CD8-positive, alpha-beta memory T cell (primary cell): Measurements from ENCODE around the gene PCDHGC5. TPM values are rescaled to one million over a fixed set of nuclear protein-coding genes. Genes with fewer than 3 reads are reported as not detected.

Experiments
- CTCF ChIA-PET: fragments of 350-600 bp; sonication (Branson Sonifier 250); formaldehyde crosslinking; loops from one replicate; lab custom pipeline; 2021; ENCODE audit warnings: antibody characterized with exemption; lab: Charles Lee
- POLR2A ChIA-PET: fragments of 350-600 bp; sonication (Branson Sonifier 250); formaldehyde crosslinking; loops from one replicate; lab custom pipeline; 2021; ENCODE audit warnings: antibody characterized with exemption; lab: Charles Lee
- DNase-seq, 5 donors: peaks; one replicate each; pipeline versions ENCODE4 v3.0.0 to v3.0.0-alpha.2; 2020 to 2022; ENCODE audit warnings: mixed read lengths in 1 of 5
- H3K27ac ChIP-seq: one replicate; pipeline ENCODE4 v1.7.0; 2013; ENCODE audit warnings: low read depth, mild to moderate bottlenecking, low read length, moderate library complexity
- H3K27me3 ChIP-seq: 2 replicates; pipeline ENCODE4 v1.7.0; 2013; ENCODE audit warnings: low read length, mild to moderate bottlenecking; ENCODE audit not compliant: insufficient read depth, poor library complexity, severe bottlenecking
- H3K36me3 ChIP-seq: 2 replicates; pipeline ENCODE4 v1.7.0; 2013; ENCODE audit warnings: mild to moderate bottlenecking, low read length, moderate library complexity; ENCODE audit not compliant: insufficient read depth
- H3K4me1 ChIP-seq: 2 replicates; pipeline ENCODE4 v1.7.0; 2013; ENCODE audit warnings: mild to moderate bottlenecking, low read length, moderate library complexity; ENCODE audit not compliant: insufficient read depth
- H3K4me3 ChIP-seq: 2 replicates; pipeline ENCODE4 v1.7.0; 2013; ENCODE audit warnings: mild to moderate bottlenecking, low read length
- H3K9me3 ChIP-seq: 2 replicates; pipeline ENCODE4 v1.7.0; 2013; ENCODE audit warnings: mild to moderate bottlenecking, low read length
- H3K27ac Mint-ChIP-seq, 8 donors: one replicate each; pipeline ENCODE4 v1.8.0; 2020 to 2021; ENCODE audit warnings: mixed read lengths in 8 of 8, mild to moderate bottlenecking in 6 of 8, inconsistent platforms in 3 of 8, moderate library complexity in 3 of 8
- H3K27me3 Mint-ChIP-seq, 2 donors: one replicate each; pipeline ENCODE4 v1.8.0; 2020 to 2021; ENCODE audit warnings: mixed read lengths in 2 of 2, mild to moderate bottlenecking in 1 of 2, moderate library complexity in 1 of 2
- H3K36me3 Mint-ChIP-seq, 3 donors: one replicate each; pipeline ENCODE4 v1.8.0; 2020 to 2021; ENCODE audit warnings: mixed read lengths in 3 of 3, inconsistent platforms in 1 of 3, mild to moderate bottlenecking in 1 of 3
- H3K4me1 Mint-ChIP-seq, 3 donors: one replicate each; pipeline ENCODE4 v1.8.0; 2020 to 2021; ENCODE audit warnings: mixed read lengths in 3 of 3, inconsistent platforms in 1 of 3, mild to moderate bottlenecking in 1 of 3
- H3K4me3 Mint-ChIP-seq, 7 donors: one replicate each; pipeline ENCODE4 v1.8.0; 2020 to 2021; ENCODE audit warnings: mixed read lengths in 7 of 7, mild to moderate bottlenecking in 6 of 7, moderate library complexity in 4 of 7, inconsistent platforms in 2 of 7
- H3K9me3 Mint-ChIP-seq, 5 donors: one replicate each; pipeline ENCODE4 v1.8.0; 2020 to 2022; ENCODE audit warnings: mixed read lengths in 5 of 5, mild to moderate bottlenecking in 3 of 5, moderate library complexity in 2 of 5, inconsistent platforms in 1 of 5
- polyA plus RNA-seq: library from polyadenylated mRNA; unstranded; fragments of 300-500 nt; fragmentation: Illumina TruSeq; gene quantifications from one replicate; pipeline ENCODE4 v1.2.3, GENCODE V29; 2021
- total RNA-seq, 2 experiments: library from RNA; stranded (reverse); gene quantifications; one replicate each; pipeline ENCODE4 v1.2.3, GENCODE V29; 2021

The PCDHGC5 gene
- total and polyA plus RNA-seq, 3 experiments from 2014 or later = not detected

- POLR2A ChIA-PET = interaction anchor here (0.5 kb wide), 1 partner anchor 1471 kb away, joined by 3 read pairs; no protein-coding TSS in a partner anchor
- peaks cover 21 to 30% (median 22%) of the 10 kb centered on the region in 3 donors for H3K4me1 Mint-ChIP-seq
Observed at GRCh38 chr5:141477044-141477575, 11.8 kb upstream of the PCDHGC5 start.

GRCh38 chr5:141477815-141478214, 11.1 kb upstream of the PCDHGC5 start:
- no peaks in the 10 kb centered on the region for H3K36me3 Mint-ChIP-seq
- H3K27me3 Mint-ChIP-seq = peaks cover 36 to 77% of the 10 kb centered on the region in 2 donors
- no peak overlapping the region for H3K27ac Mint-ChIP-seq
- Histone ChIP-seq H3K4me3 (no peak overlapping the region), H3K4me1 (peaks cover 11% of the 10 kb centered on the region), H3K9me3 (no peaks in the 10 kb centered on the region), H3K27ac (no peak overlapping the region), H3K27me3 (peaks cover 23% of the 10 kb centered on the region), H3K36me3 (no peaks in the 10 kb centered on the region)
- DNase-seq = no peak
- peaks cover 0 to 4% (median 0%) of the 10 kb centered on the region in 5 donors for H3K9me3 Mint-ChIP-seq
- ChIA-PET CTCF (no interaction called here), POLR2A (no interaction called here)
- H3K4me3 Mint-ChIP-seq = peak overlapping the region in 2 of 7 donors; percentile 12 to 76
- peaks cover 21 to 30% (median 22%) of the 10 kb centered on the region in 3 donors for H3K4me1 Mint-ChIP-seq

More at GRCh38 chr5:141477044-141477575, 11.8 kb upstream of the PCDHGC5 start:
- H3K27me3 Mint-ChIP-seq = peaks cover 29 to 71% of the 10 kb centered on the region in 2 donors
- peak overlapping the region in 1 of 8 donors; percentile 64 for H3K27ac Mint-ChIP-seq
- no peak for DNase-seq
- H3K9me3 Mint-ChIP-seq = peaks cover 0 to 4% (median 0%) of the 10 kb centered on the region in 5 donors
- no peaks in the 10 kb centered on the region for H3K36me3 Mint-ChIP-seq
- peaks cover 23% of the 10 kb centered on the region for H3K27me3 ChIP-seq
- no peak overlapping the region for H3K27ac ChIP-seq
- peaks cover 11% of the 10 kb centered on the region for H3K4me1 ChIP-seq
- peak overlapping the region; percentile 39 for H3K4me3 ChIP-seq
- CTCF ChIA-PET = no interaction called here
- H3K4me3 Mint-ChIP-seq = peak overlapping the region; percentile 12 to 89 (median 54)
- no peaks in the 10 kb centered on the region for H3K9me3 ChIP-seq
- no peaks in the 10 kb centered on the region for H3K36me3 ChIP-seq

GRCh38 chr5:141478321-141478945, 10.4 kb upstream of the PCDHGC5 start:
- Histone ChIP-seq H3K36me3 (no peaks in the 10 kb centered on the region), H3K9me3 (no peaks in the 10 kb centered on the region), H3K27me3 (peaks cover 25% of the 10 kb centered on the region), H3K27ac (no peak overlapping the region), H3K4me1 (peaks cover 11% of the 10 kb centered on the region), H3K4me3 (no peak overlapping the region)
- no peak for DNase-seq
- POLR2A ChIA-PET = no interaction called here
- H3K27me3 Mint-ChIP-seq = peaks cover 42 to 83% of the 10 kb centered on the region in 2 donors
- H3K27ac Mint-ChIP-seq = no peak overlapping the region
- CTCF ChIA-PET = no interaction called here
- peaks cover 21 to 30% (median 22%) of the 10 kb centered on the region in 3 donors for H3K4me1 Mint-ChIP-seq
- peaks cover 0 to 4% (median 0%) of the 10 kb centered on the region in 5 donors for H3K9me3 Mint-ChIP-seq
- no peaks in the 10 kb centered on the region for H3K36me3 Mint-ChIP-seq
- no peak overlapping the region for H3K4me3 Mint-ChIP-seq

- no peak overlapping the region for H3K27ac ChIP-seq
- CTCF ChIA-PET = interaction anchor here (0.7 kb wide), 1 partner anchor 78 kb away, joined by 3 read pairs; no protein-coding TSS in a partner anchor
- H3K4me1 ChIP-seq = peaks cover 11% of the 10 kb centered on the region
- DNase-seq = no peak
- Mint-ChIP-seq H3K27me3 (peaks cover 56 to 92% of the 10 kb centered on the region in 2 donors), H3K4me1 (peaks cover 25 to 38% (median 29%) of the 10 kb centered on the region in 3 donors), H3K27ac (no peak overlapping the region), H3K4me3 (no peak overlapping the region), H3K9me3 (peaks cover 0 to 4% (median 0%) of the 10 kb centered on the region in 5 donors), H3K36me3 (no peaks in the 10 kb centered on the region)
- H3K27me3 ChIP-seq = peaks cover 36% of the 10 kb centered on the region
- H3K9me3 ChIP-seq = no peaks in the 10 kb centered on the region
- no peaks in the 10 kb centered on the region for H3K36me3 ChIP-seq
- POLR2A ChIA-PET = no interaction called here
- no peak overlapping the region for H3K4me3 ChIP-seq
Observed at GRCh38 chr5:141479776-141480175, 9.1 kb upstream of the PCDHGC5 start.

GRCh38 chr5:141483902-141484301, 5.0 kb upstream of the PCDHGC5 start:
- Mint-ChIP-seq H3K36me3 (no peaks in the 10 kb centered on the region), H3K4me3 (no peak overlapping the region), H3K27me3 (peaks cover 62 to 92% of the 10 kb centered on the region in 2 donors), H3K4me1 (peaks cover 8 to 14% (median 10%) of the 10 kb centered on the region in 3 donors), H3K27ac (no peak overlapping the region), H3K9me3 (peaks cover 0 to 6% (median 3%) of the 10 kb centered on the region in 5 donors)
- DNase-seq = no peak
- Histone ChIP-seq H3K9me3 (no peaks in the 10 kb centered on the region), H3K4me1 (no peaks in the 10 kb centered on the region), H3K4me3 (no peak overlapping the region), H3K27me3 (peaks cover 33% of the 10 kb centered on the region), H3K27ac (no peak overlapping the region), H3K36me3 (no peaks in the 10 kb centered on the region)
- ChIA-PET CTCF (interaction anchor here (1.1 kb wide), 1 partner anchor 36 kb away, joined by 3 read pairs; no protein-coding TSS in a partner anchor), POLR2A (no interaction called here)

GRCh38 chr5:141484310-141484640, 4.6 kb upstream of the PCDHGC5 start:
- Histone ChIP-seq H3K9me3 (no peaks in the 10 kb centered on the region), H3K27me3 (peaks cover 33% of the 10 kb centered on the region), H3K4me1 (no peaks in the 10 kb centered on the region), H3K4me3 (no peak overlapping the region), H3K36me3 (no peaks in the 10 kb centered on the region), H3K27ac (no peak overlapping the region)
- Mint-ChIP-seq H3K4me1 (peaks cover 8 to 14% (median 10%) of the 10 kb centered on the region in 3 donors), H3K4me3 (peak overlapping the region in 3 of 7 donors; percentile 12 to 46 (median 27)), H3K27ac (no peak overlapping the region), H3K27me3 (peaks cover 66 to 94% of the 10 kb centered on the region in 2 donors), H3K36me3 (no peaks in the 10 kb centered on the region), H3K9me3 (peaks cover 0 to 6% (median 3%) of the 10 kb centered on the region in 5 donors)
- no peak for DNase-seq
- CTCF ChIA-PET = interaction anchor here (1.1 kb wide), 1 partner anchor 35 kb away, joined by 3 read pairs; no protein-coding TSS in a partner anchor
- POLR2A ChIA-PET = no interaction called here

- Mint-ChIP-seq H3K9me3 (peaks cover 0 to 6% (median 3%) of the 10 kb centered on the region in 5 donors), H3K4me3 (peak within 1 kb of the TSS in 6 of 7 donors; percentile 5 to 68 (median 34)), H3K36me3 (no peaks in the 10 kb centered on the region), H3K27me3 (peaks cover 69 to 94% of the 10 kb centered on the region in 2 donors), H3K4me1 (peaks cover 8 to 14% (median 10%) of the 10 kb centered on the region in 3 donors), H3K27ac (no peak within 1 kb of the TSS)
- H3K27ac ChIP-seq = no peak within 1 kb of the TSS
- DNase-seq = no peak
- no peak within 1 kb of the TSS for H3K4me3 ChIP-seq
- no peaks in the 10 kb centered on the region for H3K4me1 ChIP-seq
- ChIA-PET POLR2A (no interaction called here), CTCF (interaction anchor here (1.1 kb wide), 1 partner anchor 35 kb away, joined by 3 read pairs; no protein-coding TSS in a partner anchor)
- H3K36me3 ChIP-seq = no peaks in the 10 kb centered on the region
- no peaks in the 10 kb centered on the region for H3K9me3 ChIP-seq
- peaks cover 33% of the 10 kb centered on the region for H3K27me3 ChIP-seq
Observed at GRCh38 chr5:141484641-141485311, 4.1 kb upstream of the PCDHGC5 start, which contains the start of gene PCDHGC4. Gene PCDHGC4, plus strand, starts transcription at chr5:141485030. Its CDS starts 144 bp downstream, at chr5:141485174.
